H1 (cell line): Measurements from ENCODE around the gene RIIAD1. TPM values are rescaled to one million over a fixed set of nuclear protein-coding genes. Genes with fewer than 3 reads are reported as not detected.

Experiments
- CTCF ChIA-PET: fragments of 300-600 bp; sonication (Branson Sonifier 250); formaldehyde crosslinking; loops from one replicate; lab custom pipeline; 2021; ENCODE audit not compliant: partially characterized antibody; lab: Charles Lee
- POLR2A ChIA-PET: fragments of 300-600 bp; sonication (Branson Sonifier 250); formaldehyde crosslinking; loops from one replicate; lab custom pipeline; 2021; ENCODE audit warnings: inconsistent platforms; ENCODE audit not compliant: partially characterized antibody; lab: Charles Lee
- DNase-seq, 2 experiments: peaks; one replicate each; pipeline versions ENCODE4 v3.0.0 to v3.0.0-alpha.2; 2010 to 2022; ENCODE audit warnings: low spot score in 2 of 2, low read depth in 1 of 2, mixed read lengths in 1 of 2
- FAIRE-seq: peaks from 2 replicates; lab custom pipeline; 2011; peaks lifted over from hg19 to GRCh38; lab: Jason Lieb, UNC
- H2AFZ ChIP-seq: 2 replicates; pipeline ENCODE4 v1.8.1; 2012; ENCODE audit warnings: low read length, inconsistent platforms
- H2AK5ac ChIP-seq: 2 replicates; pipeline ENCODE4 v1.6.1; 2013; ENCODE audit warnings: low read depth, low read length
- H2BK120ac ChIP-seq: replicated peaks from 2 replicates; pipeline ENCODE3; 2013; ENCODE audit warnings: low read depth, low read length, inconsistent platforms
- H2BK12ac ChIP-seq: 2 replicates; pipeline ENCODE4 v1.6.1; 2013; ENCODE audit warnings: low read depth, low read length
- H2BK15ac ChIP-seq: 2 replicates; pipeline ENCODE4 v1.6.1; 2013; ENCODE audit warnings: low read length
- H2BK20ac ChIP-seq: 2 replicates; pipeline ENCODE4 v1.6.1; 2013; ENCODE audit warnings: low read length
- H2BK5ac ChIP-seq: 2 replicates; pipeline ENCODE4 v1.6.1; 2013; ENCODE audit warnings: low read depth, low read length
- H3K14ac ChIP-seq: 2 replicates; pipeline ENCODE4 v1.6.1; 2013; ENCODE audit warnings: inconsistent platforms; ENCODE audit not compliant: insufficient read length
- H3K18ac ChIP-seq: 2 replicates; pipeline ENCODE4 v1.6.1; 2013; ENCODE audit warnings: low read length; ENCODE audit errors: extremely low read depth
- H3K23ac ChIP-seq: 2 replicates; pipeline ENCODE4 v1.6.1; 2013; ENCODE audit warnings: inconsistent platforms; ENCODE audit not compliant: insufficient read length
- H3K23me2 ChIP-seq: 2 replicates; pipeline ENCODE4 v1.6.1; 2013; ENCODE audit warnings: low read depth, low read length
- H3K27ac ChIP-seq: 2 replicates; pipeline ENCODE4 v1.6.1; 2011; ENCODE audit warnings: low read depth, low read length, inconsistent platforms
- H3K27me3 ChIP-seq, 4 experiments: replicated peaks in 1 of 4; 1 replicate in 1 of 4; 2 replicates in 3 of 4; pipeline versions ENCODE4 v1.6.1 to v1.8.1; 2011 to 2013; ENCODE audit warnings: low read length in 3 of 4, mild to moderate bottlenecking in 3 of 4, inconsistent platforms in 2 of 4, mixed read lengths in 2 of 4, moderate library complexity in 1 of 4; ENCODE audit not compliant: control insufficient read depth in 3 of 4, insufficient read depth in 3 of 4; ENCODE audit errors: extremely low read depth in 1 of 4
- H3K36me3 ChIP-seq, 4 experiments: 2 replicates each; pipeline versions ENCODE4 v1.6.1 to v1.8.1; 2011 to 2013; ENCODE audit warnings: mild to moderate bottlenecking in 4 of 4, low read length in 3 of 4, moderate library complexity in 2 of 4, control low read depth in 1 of 4, inconsistent platforms in 1 of 4; ENCODE audit not compliant: insufficient read depth in 4 of 4, control insufficient read depth in 2 of 4
- H3K4ac ChIP-seq: replicated peaks from 2 replicates; pipeline ENCODE3; 2013; ENCODE audit warnings: low read length, low read depth, mixed read lengths, inconsistent platforms; ENCODE audit not compliant: insufficient read length
- H3K4me1 ChIP-seq, 4 experiments: replicated peaks in 1 of 4; 1 replicate in 1 of 4; 2 replicates in 3 of 4; pipeline versions ENCODE4 v1.6.1 to v1.8.1; 2011 to 2013; ENCODE audit warnings: low read length in 3 of 4, inconsistent platforms in 2 of 4, mixed read lengths in 1 of 4; ENCODE audit not compliant: insufficient read depth in 4 of 4, control insufficient read depth in 3 of 4
- H3K4me2 ChIP-seq, 2 experiments: 2 replicates each; pipeline versions ENCODE4 v1.6.1 to v1.8.1; 2011 to 2013; ENCODE audit warnings: low read depth in 2 of 2, low read length in 2 of 2, control low read depth in 1 of 2, inconsistent platforms in 1 of 2, mild to moderate bottlenecking in 1 of 2; ENCODE audit not compliant: insufficient read depth in 1 of 2
- H3K4me3 ChIP-seq, 4 experiments: fragments of 200-600, 300-600 bp in 1 of 4; sonication (generic), shearing (Covaris generic), sonication (Bioruptor Twin) in 1 of 4; 2 replicates each; pipeline versions ENCODE4 v1.5.1 to v1.8.1; 2011 to 2016; ENCODE audit warnings: low read length in 4 of 4, low read depth in 3 of 4, control low read depth in 2 of 4, inconsistent platforms in 2 of 4, mild to moderate bottlenecking in 2 of 4, mixed read lengths in 1 of 4, moderate library complexity in 1 of 4; ENCODE audit not compliant: insufficient read depth in 2 of 4; ENCODE audit errors: extremely low read depth in 1 of 4
- H3K56ac ChIP-seq: replicated peaks from 2 replicates; pipeline ENCODE3; 2013; ENCODE audit warnings: low read depth, mild to moderate bottlenecking, mixed read lengths, low read length, inconsistent platforms; ENCODE audit not compliant: insufficient read length
- H3K79me1 ChIP-seq: 2 replicates; pipeline ENCODE4 v1.6.1; 2013; ENCODE audit warnings: low read depth, low read length, control low read depth
- H3K79me2 ChIP-seq, 2 experiments: 2 replicates each; pipeline versions ENCODE4 v1.6.1 to v1.8.1; 2012 to 2013; ENCODE audit warnings: low read length in 2 of 2, mild to moderate bottlenecking in 2 of 2, inconsistent platforms in 1 of 2; ENCODE audit not compliant: insufficient read depth in 2 of 2, control insufficient read depth in 1 of 2
- H3K9ac ChIP-seq, 4 experiments: replicated peaks in 1 of 4; 1 replicate in 1 of 4; 2 replicates in 3 of 4; pipeline versions ENCODE4 v1.6.1 to v1.8.1; 2011 to 2013; ENCODE audit warnings: low read depth in 3 of 4, low read length in 3 of 4, control low read depth in 2 of 4, mild to moderate bottlenecking in 2 of 4, moderate library complexity in 2 of 4, inconsistent platforms in 1 of 4; ENCODE audit errors: extremely low read depth in 1 of 4
- H3K9me3 ChIP-seq, 2 experiments: 2 replicates each; pipeline versions ENCODE4 v1.6.1 to v1.8.1; 2012 to 2013; ENCODE audit warnings: mild to moderate bottlenecking in 2 of 2, moderate library complexity in 2 of 2, control low read depth in 1 of 2, inconsistent platforms in 1 of 2, low read depth in 1 of 2, low read length in 1 of 2, mixed read lengths in 1 of 2; ENCODE audit not compliant: insufficient read depth in 2 of 2
- H4K20me1 ChIP-seq, 2 experiments: replicated peaks in 1 of 2; 2 replicates each; pipeline versions ENCODE3 to v1.8.1; 2011 to 2013; ENCODE audit warnings: inconsistent platforms in 2 of 2, low read length in 2 of 2, mild to moderate bottlenecking in 1 of 2; ENCODE audit not compliant: insufficient read depth in 2 of 2, control insufficient read depth in 1 of 2
- H4K5ac ChIP-seq: 2 replicates; pipeline ENCODE4 v1.6.1; 2013; ENCODE audit warnings: low read length, low read depth, mixed read lengths, inconsistent platforms; ENCODE audit not compliant: insufficient read length
- H4K8ac ChIP-seq: 2 replicates; pipeline ENCODE4 v1.8.0; 2013; ENCODE audit warnings: mild to moderate bottlenecking, moderate library complexity, low read length, inconsistent platforms; ENCODE audit not compliant: insufficient read depth; ENCODE audit errors: extremely low read depth
- H4K91ac ChIP-seq: replicated peaks from 2 replicates; pipeline ENCODE3; 2013; ENCODE audit warnings: low read length, mixed read lengths, inconsistent platforms; ENCODE audit not compliant: insufficient read length
- CBX8 ChIP-seq: fragments of 300-800, 300-1000 bp; sonication (generic); IDR thresholded peaks from 2 replicates; pipeline ENCODE4 v1.7.1; 2016; ENCODE audit warnings: low read depth, low read length, borderline replicate concordance
- CREB1 ChIP-seq: IDR thresholded peaks from 2 replicates; pipeline ENCODE4 v1.6.1; 2012; ENCODE audit warnings: inconsistent platforms
- HDAC6 ChIP-seq: IDR thresholded peaks from one replicate; pipeline ENCODE4 v1.7.1; 2012; ENCODE audit warnings: low read depth, mild to moderate bottlenecking, inconsistent platforms, low read length, moderate library complexity
- NRF1 ChIP-seq: IDR thresholded peaks from 2 replicates; pipeline ENCODE4 v1.6.1; 2011; ENCODE audit warnings: mild to moderate bottlenecking, low read depth, low read length, improper control_type of control experiment
- RNF2 ChIP-seq: fragments of 200-900, 300-1000 bp; sonication (generic); IDR thresholded peaks from 2 replicates; pipeline ENCODE4 v1.7.1; 2016; ENCODE audit warnings: borderline replicate concordance, low read depth, mild to moderate bottlenecking, antibody characterized with exemption, low read length; ENCODE audit not compliant: poor library complexity, severe bottlenecking; ENCODE audit errors: missing control alignments
- SIN3A ChIP-seq, 2 experiments: IDR thresholded peaks in 1 of 2; conservative IDR thresholded peaks in 1 of 2; 2 replicates each; pipeline ENCODE4 v1.6.1; 2011 to 2012; ENCODE audit warnings: low read length in 2 of 2, improper control_type of control experiment in 1 of 2, low read depth in 1 of 2, mild to moderate bottlenecking in 1 of 2
- SUZ12 ChIP-seq: fragments of 200-600 bp; sonication (generic); IDR thresholded peaks from 2 replicates; pipeline ENCODE4 v1.6.1; 2012; ENCODE audit warnings: mild to moderate bottlenecking, inconsistent platforms, low read length, moderate library complexity, mixed read lengths
- YY1 ChIP-seq: IDR thresholded peaks from 2 replicates; pipeline ENCODE4 v1.6.1; 2011; ENCODE audit warnings: low read depth, mild to moderate bottlenecking, low read length
- WGBS, 2 experiments: shearing (Covaris generic) in 1 of 2; methylation state at CpG; one replicate each; pipeline versions ENCODE4 v1.1.6 to v1.1.7; 2013 to 2015; ENCODE audit warnings: low lambda C conversion rate in 2 of 2, mixed read lengths in 2 of 2, inconsistent platforms in 1 of 2, low coverage in 1 of 2, missing lambda C conversion rate in 1 of 2; ENCODE audit not compliant: insufficient replicate concordance in 2 of 2, insufficient coverage in 1 of 2, insufficient read length in 1 of 2; ENCODE audit errors: extremely low coverage in 1 of 2, missing lambda C conversion rate in 1 of 2; 5-methylcytosine and 5-hydroxymethylcytosine counted together
- polyA plus RNA-seq, 7 experiments: library from polyadenylated mRNA; depleted of rRNA in 3 of 7; stranded (reverse) in 5 of 7; unstranded in 2 of 7; fragments of >200 nt in 5 of 7; fragments of 200-250 nt in 2 of 7; gene quantifications; 1 replicate in 5 of 7; 2 replicates in 1 of 7; 4 replicates in 1 of 7; pipeline versions ENCODE4 v1.2.1 to v1.2.3, GENCODE V29; 2011 to 2013; ENCODE audit warnings: missing spikeins in 2 of 7, mixed read lengths in 2 of 7
- total RNA-seq: library from RNA; stranded (reverse); fragmentation: NEBNext Ultra II Directional; extraction: Animal tissue kit (Norgen Biotek cat#: 25700); gene quantifications from 2 replicates; pipeline ENCODE4 v1.2.1, GENCODE V29; 2021
- TF ChIP-seq, protein P1 (sequence below): IDR thresholded peaks from 2 replicates; pipeline ENCODE4 v1.6.1; 2012; ENCODE audit warnings: inconsistent platforms
- TF ChIP-seq, protein P2 (sequence below): IDR thresholded peaks from 2 replicates; pipeline ENCODE4 v1.6.1; 2012; ENCODE audit warnings: low read length, inconsistent platforms

Gene RIIAD1
- total and polyA plus RNA-seq, 2 of the 8 experiments (the other 6 are each of a cell fraction or from before 2014, with no cell fraction given) = not detected

DNA sequence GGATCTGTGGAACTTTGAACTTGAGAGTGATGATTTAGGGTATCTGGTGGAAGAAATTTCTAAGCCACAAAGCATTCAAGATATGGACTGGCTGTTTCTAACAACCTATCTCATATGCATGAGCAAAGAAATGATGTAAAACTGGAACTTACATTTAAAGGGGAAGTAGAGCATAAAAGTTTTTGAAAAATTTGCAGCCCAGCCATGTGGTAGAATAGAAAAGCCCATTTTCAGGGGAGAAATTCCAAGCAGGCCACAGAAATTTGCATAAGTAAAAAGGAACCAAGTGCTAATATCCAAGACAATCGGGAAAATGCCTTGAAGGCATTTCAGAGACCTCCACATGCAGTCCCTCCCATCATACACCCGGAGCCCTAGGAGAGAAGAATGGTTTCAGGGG, 15.7 kb downstream of the RIIAD1 start:
- Histone ChIP-seq H3K27me3 (no peaks in the 10 kb centered on the region; a peak in 1 of 7 replicates), H3K79me1 (no peaks in the 10 kb centered on the region), H4K5ac (no peak overlapping the region), H3K18ac (no peak overlapping the region), H3K27ac (no peak overlapping the region), H3K4me2 (no peak overlapping the region), H3K9ac (no peak overlapping the region), H3K23ac (no peak overlapping the region), H2BK12ac (no peak overlapping the region), H2BK5ac (no peak overlapping the region), H2BK120ac (no peak overlapping the region), H2AFZ (no peak overlapping the region), H3K4ac (no peak overlapping the region), H2BK20ac (no peak overlapping the region), H3K36me3 (no peaks in the 10 kb centered on the region), H3K79me2 (no peaks in the 10 kb centered on the region), H4K91ac (no peak overlapping the region), H4K20me1 (no peaks in the 10 kb centered on the region), H3K56ac (no peak overlapping the region), H3K23me2 (no peaks in the 10 kb centered on the region), H2BK15ac (no peak overlapping the region), H4K8ac (no peak overlapping the region), H3K4me3 (no peak overlapping the region), H3K9me3 (peaks cover 16 to 18% of the 10 kb centered on the region in 2 experiments), H3K4me1 (peaks cover 0 to 5% (median 3%) of the 10 kb centered on the region in 4 experiments; a peak in 3 of 7 replicates), H2AK5ac (no peak overlapping the region), H3K14ac (no peak overlapping the region)
- DNase-seq (no peak), FAIRE-seq (no peak)
- 81% methylated on average over 2 of the region's 2 CpGs; no CpG with 5 or more reads in 1 of the 2 experiments for WGBS, 2 experiments
- ChIA-PET POLR2A (no interaction called here), CTCF (interaction anchor here (1.6 to 2.6 kb wide), 2 partner anchors 21 to 39 kb away, joined by 4 to 7 read pairs; partner anchors contain the start of gene CELF3)
- no peak for TF ChIP-seq CREB1
- no peak for TF ChIP-seq SIN3A (conservative IDR thresholded peaks at IDR 0.05 in 1 of 2, IDR thresholded peaks at IDR 0.05 in 1 of 2; ENCODE audit: low read depth in 1 of 2, low read length in 2 of 2)
- no peak for TF ChIP-seq YY1
- no peak for TF ChIP-seq SUZ12
- TF ChIP-seq, protein P1, sequence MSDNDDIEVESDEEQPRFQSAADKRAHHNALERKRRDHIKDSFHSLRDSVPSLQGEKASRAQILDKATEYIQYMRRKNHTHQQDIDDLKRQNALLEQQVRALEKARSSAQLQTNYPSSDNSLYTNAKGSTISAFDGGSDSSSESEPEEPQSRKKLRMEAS = no peak
- no peak for TF ChIP-seq CBX8
- TF ChIP-seq HDAC6 = no peak
- no peak for TF ChIP-seq RNF2
- TF ChIP-seq, protein P2, sequence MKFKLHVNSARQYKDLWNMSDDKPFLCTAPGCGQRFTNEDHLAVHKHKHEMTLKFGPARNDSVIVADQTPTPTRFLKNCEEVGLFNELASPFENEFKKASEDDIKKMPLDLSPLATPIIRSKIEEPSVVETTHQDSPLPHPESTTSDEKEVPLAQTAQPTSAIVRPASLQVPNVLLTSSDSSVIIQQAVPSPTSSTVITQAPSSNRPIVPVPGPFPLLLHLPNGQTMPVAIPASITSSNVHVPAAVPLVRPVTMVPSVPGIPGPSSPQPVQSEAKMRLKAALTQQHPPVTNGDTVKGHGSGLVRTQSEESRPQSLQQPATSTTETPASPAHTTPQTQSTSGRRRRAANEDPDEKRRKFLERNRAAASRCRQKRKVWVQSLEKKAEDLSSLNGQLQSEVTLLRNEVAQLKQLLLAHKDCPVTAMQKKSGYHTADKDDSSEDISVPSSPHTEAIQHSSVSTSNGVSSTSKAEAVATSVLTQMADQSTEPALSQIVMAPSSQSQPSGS = no peak
- no peak for TF ChIP-seq NRF1
